ENCODE data around the gene PGAM2. TPM values are rescaled to one million over a fixed set of nuclear protein-coding genes. Genes with fewer than 3 reads are reported as not detected.

Gene PGAM2
- total and polyA plus RNA-seq, 2 of the 4 experiments (the other 2 are of a cell fraction), result not detected

DNA sequence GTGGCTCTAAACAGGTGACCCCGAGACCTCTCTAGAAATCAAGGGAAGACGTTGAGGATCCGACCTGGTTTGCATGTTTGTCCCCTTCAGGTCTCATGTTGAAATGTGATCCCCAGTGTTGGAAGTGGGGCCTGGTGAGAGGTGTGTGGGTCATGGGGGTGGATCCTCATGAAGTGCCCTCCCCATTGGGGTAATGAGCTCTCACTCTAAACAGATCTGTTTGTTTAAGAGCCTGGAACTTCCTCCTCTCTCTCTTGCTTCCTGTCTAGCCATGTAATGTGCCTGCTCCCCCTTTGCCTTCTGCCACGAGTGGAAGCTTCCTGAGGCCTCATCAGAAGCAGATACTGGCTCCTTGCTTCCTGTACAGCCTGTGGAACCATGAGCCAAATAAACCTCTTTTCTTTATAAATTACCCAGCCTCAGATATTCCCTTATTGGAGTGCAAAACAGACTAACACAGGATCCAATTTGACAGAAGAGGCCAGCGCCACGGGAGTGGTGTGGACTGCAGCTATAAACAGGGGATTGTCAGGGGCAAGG lies 27.8 kb upstream of the PGAM2 start:
- Histone ChIP-seq H2AK9ac (replicated peaks; ENCODE audit: low read depth, low read length, poor library complexity) (no peak overlapping the region), H3K56ac (ENCODE audit: extremely low read depth, insufficient read depth, low read length) (no peak overlapping the region), H3K27ac (ENCODE audit: insufficient read depth, low read length) (no peak overlapping the region), H4K5ac (ENCODE audit: low read depth, low read length) (no peak overlapping the region), H2BK120ac (ENCODE audit: low read depth, low read length) (no peak overlapping the region), H2AFZ (replicated peaks; ENCODE audit: low read length, poor library complexity) (no peak overlapping the region), H3K4me1 (ENCODE audit: control insufficient read depth, insufficient read depth, low read length) (peaks cover 10% of the 10 kb centered on the region), H3K4me2 (ENCODE audit: low read depth, low read length) (no peak overlapping the region), H2BK5ac (ENCODE audit: low read depth, low read length, poor library complexity, severe bottlenecking) (no peak overlapping the region), H3K9me1 (ENCODE audit: insufficient read depth, low read length) (peaks cover 8% of the 10 kb centered on the region; the same call in 1 of the 2 replicates), H3K23ac (ENCODE audit: low read depth, low read length) (no peak overlapping the region), H3K9ac (ENCODE audit: low read depth, low read length) (no peak overlapping the region), H3K27me3 (ENCODE audit: control insufficient read depth, insufficient read depth, low read length) (no peaks in the 10 kb centered on the region), H3K9me3 (ENCODE audit: control insufficient read depth, insufficient read depth, low read length) (no peaks in the 10 kb centered on the region), H4K20me1 (ENCODE audit: insufficient read depth, low read length) (no peaks in the 10 kb centered on the region), H3K18ac (ENCODE audit: low read depth, low read length) (no peak overlapping the region), H4K8ac (ENCODE audit: low read depth in 2 of 2, low read length in 2 of 2) (no peak overlapping the region), H4K91ac (ENCODE audit: insufficient read depth, low read depth, low read length) (no peak overlapping the region), H3K14ac (replicated peaks; ENCODE audit: low read depth, low read length) (no peak overlapping the region), H3K4ac (ENCODE audit: low read depth, low read length) (no peak overlapping the region), H2BK20ac (ENCODE audit: low read depth, low read length) (no peak overlapping the region), H3K4me3 (ENCODE audit: insufficient read depth, low read depth, low read length) (no peak overlapping the region), H2BK15ac (ENCODE audit: low read depth, low read length) (no peak overlapping the region), H3K79me1 (ENCODE audit: low read depth in 1 of 2, low read length in 2 of 2) (no peaks in the 10 kb centered on the region), H3K36me3 (ENCODE audit: control insufficient read depth, insufficient read depth, low read length) (no peaks in the 10 kb centered on the region), H2AK5ac (ENCODE audit: low read depth, low read length) (no peak overlapping the region)
- TF ChIP-seq RAD21 (IDR thresholded peaks at IDR 0.05; ENCODE audit: low read length) (no peak), CEBPB (IDR thresholded peaks at IDR 0.05; ENCODE audit: low read depth, low read length) (no peak), MXI1 (IDR thresholded peaks at IDR 0.05; ENCODE audit: borderline replicate concordance, low read depth, low read length) (no peak)
- 92% methylated on average over 2 of the region's 6 CpGs; no CpG with 5 or more reads in 1 of the 2 experiments for WGBS, 2 experiments (ENCODE audit: extremely low coverage in 2 of 2, insufficient read length in 1 of 2)
- BruUV-seq (replicated peaks), result no TSS peak
- dilution Hi-C loops (cut with HindIII; ENCODE audit: low sequenced_read_pairs, unreplicated experiment) (no loop called here), in situ Hi-C loops (cut with MboI; ENCODE audit: low sequenced_read_pairs) (no loop called here), intact Hi-C loops (cut with micrococcal nuclease) (no loop called here)
- ATAC-seq (ENCODE audit: low read depth) (no peak), DNase-seq (no peak)
- ChIA-PET CTCF (no interaction called here), POLR2A (ENCODE audit: unreplicated experiment) (no interaction called here)
